ENCODE measurements around the gene PRR20B. TPM values are rescaled to one million over a fixed set of nuclear protein-coding genes. Genes with fewer than 3 reads are reported as not detected.

PRR20B gene
- total RNA-seq, 8 experiments from 2014 or later, result 0.05 to 0.66 (median 0.18) TPM; not detected in 2

- no peak overlapping the region for H3K27ac ChIP-seq
- 0 to 100% (median 83%) methylated on average over 1 of the region's 1 CpG; no CpG with 5 or more reads in 1 of the 10 experiments for WGBS, 10 experiments
- ATAC-seq (replicated peaks in 6 of 8), result no peak
- in situ Hi-C loops (cut with MboI; ENCODE audit: low pct_unique_long_range_greater_than_20kb in 2 of 9, low sequenced_read_pairs in 9 of 9, unreplicated experiment in 9 of 9), result no loop called here
- H3K4me1 ChIP-seq (replicated peaks in 1 of 2), result no peaks in the 10 kb centered on the region
- H3K4me3 ChIP-seq, result no peak overlapping the region
Observed at GRCh38 chr13:57191667-57192066, 44.4 kb downstream of the PRR20B start.

Other genes with a start within 250 kb of the PRR20B start
- under 1 TPM in 6 of 8 experiments, not detected in 2; 0.05 to 0.66 (median 0.18) TPM for gene PRR20A, start 6.6 kb upstream of the PRR20B start, total RNA-seq
- gene PRR20C, start 6.6 kb downstream of the PRR20B start, total RNA-seq, result 1 to 10 TPM in 1 of 8 experiments, under 1 TPM in 5, not detected in 2; 0.16 to 1.3 (median 0.39) TPM
- under 1 TPM in 6 of 8 experiments, not detected in 2; 0.05 to 0.66 (median 0.18) TPM for gene PRR20D, start 13.1 kb downstream of the PRR20B start, total RNA-seq
- under 1 TPM in 6 of 8 experiments, not detected in 2; 0.05 to 0.66 (median 0.18) TPM for gene PRR20E, start 19.7 kb downstream of the PRR20B start, total RNA-seq